ENCODE results near the gene RPRD1B. TPM values are rescaled to one million over a fixed set of nuclear protein-coding genes. Genes with fewer than 3 reads are reported as not detected.

The RPRD1B gene
- total and polyA plus RNA-seq, 2 of the 13 experiments (the other 11 are each of a cell fraction or from before 2014, with no cell fraction given), result 31.1 to 41.5 TPM

DNA sequence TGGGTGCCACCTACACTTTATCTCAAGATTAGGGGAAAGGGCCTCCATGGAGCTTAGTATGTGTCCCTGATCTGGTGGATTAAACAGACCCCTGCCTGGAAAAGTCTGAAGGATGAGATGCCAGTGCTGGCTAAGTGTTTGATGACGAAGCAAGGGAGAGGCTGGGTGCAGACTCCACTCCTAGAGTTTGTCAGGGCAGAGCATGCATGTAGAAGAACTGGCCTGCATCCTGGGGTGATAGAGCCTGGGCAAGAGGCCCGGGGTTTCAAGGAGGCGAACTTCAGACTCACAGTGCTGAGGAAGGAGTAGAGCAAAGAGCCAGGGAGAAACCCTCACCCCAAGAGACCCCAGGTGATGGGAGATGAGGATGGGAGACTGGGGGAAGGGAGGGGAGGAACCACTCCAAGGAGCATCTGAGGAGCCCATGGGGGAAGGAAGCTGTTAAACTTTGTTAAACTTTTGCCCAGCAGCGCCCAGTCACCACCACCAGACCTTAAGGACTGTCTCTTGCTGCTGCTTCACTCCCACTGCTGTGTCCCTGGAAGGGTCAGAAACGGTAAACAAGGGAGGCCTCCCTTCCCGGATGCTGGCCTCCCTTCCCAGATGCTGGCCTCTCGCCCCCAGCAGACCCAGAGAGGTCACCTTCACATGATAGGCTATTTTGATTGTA is 61.6 kb downstream of the RPRD1B start (continued):
- TF ChIP-seq, protein P1, sequence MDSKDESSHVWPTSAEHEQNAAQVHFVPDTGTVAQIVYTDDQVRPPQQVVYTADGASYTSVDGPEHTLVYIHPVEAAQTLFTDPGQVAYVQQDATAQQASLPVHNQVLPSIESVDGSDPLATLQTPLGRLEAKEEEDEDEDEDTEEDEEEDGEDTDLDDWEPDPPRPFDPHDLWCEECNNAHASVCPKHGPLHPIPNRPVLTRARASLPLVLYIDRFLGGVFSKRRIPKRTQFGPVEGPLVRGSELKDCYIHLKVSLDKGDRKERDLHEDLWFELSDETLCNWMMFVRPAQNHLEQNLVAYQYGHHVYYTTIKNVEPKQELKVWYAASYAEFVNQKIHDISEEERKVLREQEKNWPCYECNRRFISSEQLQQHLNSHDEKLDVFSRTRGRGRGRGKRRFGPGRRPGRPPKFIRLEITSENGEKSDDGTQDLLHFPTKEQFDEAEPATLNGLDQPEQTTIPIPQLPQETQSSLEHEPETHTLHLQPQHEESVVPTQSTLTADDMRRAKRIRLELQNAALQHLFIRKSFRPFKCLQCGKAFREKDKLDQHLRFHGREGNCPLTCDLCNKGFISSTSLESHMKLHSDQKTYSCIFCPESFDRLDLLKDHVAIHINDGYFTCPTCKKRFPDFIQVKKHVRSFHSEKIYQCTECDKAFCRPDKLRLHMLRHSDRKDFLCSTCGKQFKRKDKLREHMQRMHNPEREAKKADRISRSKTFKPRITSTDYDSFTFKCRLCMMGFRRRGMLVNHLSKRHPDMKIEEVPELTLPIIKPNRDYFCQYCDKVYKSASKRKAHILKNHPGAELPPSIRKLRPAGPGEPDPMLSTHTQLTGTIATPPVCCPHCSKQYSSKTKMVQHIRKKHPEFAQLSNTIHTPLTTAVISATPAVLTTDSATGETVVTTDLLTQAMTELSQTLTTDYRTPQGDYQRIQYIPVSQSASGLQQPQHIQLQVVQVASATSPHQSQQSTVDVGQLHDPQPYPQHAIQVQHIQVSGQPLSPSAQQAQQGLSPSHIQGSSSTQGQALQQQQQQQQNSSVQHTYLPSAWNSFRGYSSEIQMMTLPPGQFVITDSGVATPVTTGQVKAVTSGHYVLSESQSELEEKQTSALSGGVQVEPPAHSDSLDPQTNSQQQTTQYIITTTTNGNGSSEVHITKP (CRISPR knock-in tag; IDR thresholded peaks at IDR 0.05; ENCODE audit: low read depth), result 0 out of 2 replicates have a peak, but pooled peaks have one; percentile 32
- TF ChIP-seq, protein P2, sequence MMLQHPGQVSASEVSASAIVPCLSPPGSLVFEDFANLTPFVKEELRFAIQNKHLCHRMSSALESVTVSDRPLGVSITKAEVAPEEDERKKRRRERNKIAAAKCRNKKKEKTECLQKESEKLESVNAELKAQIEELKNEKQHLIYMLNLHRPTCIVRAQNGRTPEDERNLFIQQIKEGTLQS (CRISPR knock-in tag; IDR thresholded peaks at IDR 0.05), result no peak
- TF ChIP-seq ZNF549 (CRISPR knock-in tag; IDR thresholded peaks at IDR 0.05) (no peak), ZNF670 (CRISPR knock-in tag; IDR thresholded peaks at IDR 0.05; ENCODE audit: borderline replicate concordance) (no peak), MXI1 (IDR thresholded peaks at IDR 0.05; ENCODE audit: borderline replicate concordance, low read depth, low read length) (no peak), ZSCAN22 (CRISPR knock-in tag; IDR thresholded peaks at IDR 0.05) (no peak), ZNF660 (CRISPR knock-in tag; IDR thresholded peaks at IDR 0.05; ENCODE audit: borderline replicate concordance, low read depth) (no peak), NBN (conservative IDR thresholded peaks at IDR 0.05) (no peak), SRSF1 (optimal IDR thresholded peaks at IDR 0.05; ENCODE audit: low read depth, low read length) (no peak), FOXM1 (CRISPR knock-in tag; IDR thresholded peaks at IDR 0.05) (no peak), ZNF678 (CRISPR knock-in tag; IDR thresholded peaks at IDR 0.05) (no peak), NFE2L2 (IDR thresholded peaks at IDR 0.05; ENCODE audit: low read length) (no peak), ZNF589 (CRISPR knock-in tag; conservative IDR thresholded peaks at IDR 0.05) (no peak), NRL (CRISPR knock-in tag; IDR thresholded peaks at IDR 0.05; ENCODE audit: borderline replicate concordance) (no peak; the same call in 1 of the 2 replicates), CEBPG (CRISPR knock-in tag; IDR thresholded peaks at IDR 0.05) (no peak), RXRA (CRISPR knock-in tag; IDR thresholded peaks at IDR 0.05) (peak; percentile 31; the same call in 1 of the 2 replicates), FOXO1 (CRISPR knock-in tag; IDR thresholded peaks at IDR 0.05) (no peak; the same call in none of the 2 replicates), BHLHE40 (IDR thresholded peaks at IDR 0.05; ENCODE audit: low read length) (no peak), NR2F2 (IDR thresholded peaks at IDR 0.05; ENCODE audit: borderline replicate concordance, low read depth) (0 out of 2 replicates have a peak, but pooled peaks have one; percentile 30), HMG20B (CRISPR knock-in tag; conservative IDR thresholded peaks at IDR 0.05) (no peak), ZMYM4 (CRISPR knock-in tag; IDR thresholded peaks at IDR 0.05) (peak; percentile 40; the same call in 1 of the 2 replicates), ZNF879 (CRISPR knock-in tag; IDR thresholded peaks at IDR 0.05) (no peak), TCF7L2 (IDR thresholded peaks at IDR 0.05; ENCODE audit: low read depth, low read length) (no peak)
- TF ChIP-seq, protein P3, sequence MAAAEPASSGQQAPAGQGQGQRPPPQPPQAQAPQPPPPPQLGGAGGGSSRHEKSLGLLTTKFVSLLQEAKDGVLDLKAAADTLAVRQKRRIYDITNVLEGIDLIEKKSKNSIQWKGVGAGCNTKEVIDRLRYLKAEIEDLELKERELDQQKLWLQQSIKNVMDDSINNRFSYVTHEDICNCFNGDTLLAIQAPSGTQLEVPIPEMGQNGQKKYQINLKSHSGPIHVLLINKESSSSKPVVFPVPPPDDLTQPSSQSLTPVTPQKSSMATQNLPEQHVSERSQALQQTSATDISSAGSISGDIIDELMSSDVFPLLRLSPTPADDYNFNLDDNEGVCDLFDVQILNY (CRISPR knock-in tag; conservative IDR thresholded peaks at IDR 0.05), result no peak
- TF ChIP-seq, protein P4, sequence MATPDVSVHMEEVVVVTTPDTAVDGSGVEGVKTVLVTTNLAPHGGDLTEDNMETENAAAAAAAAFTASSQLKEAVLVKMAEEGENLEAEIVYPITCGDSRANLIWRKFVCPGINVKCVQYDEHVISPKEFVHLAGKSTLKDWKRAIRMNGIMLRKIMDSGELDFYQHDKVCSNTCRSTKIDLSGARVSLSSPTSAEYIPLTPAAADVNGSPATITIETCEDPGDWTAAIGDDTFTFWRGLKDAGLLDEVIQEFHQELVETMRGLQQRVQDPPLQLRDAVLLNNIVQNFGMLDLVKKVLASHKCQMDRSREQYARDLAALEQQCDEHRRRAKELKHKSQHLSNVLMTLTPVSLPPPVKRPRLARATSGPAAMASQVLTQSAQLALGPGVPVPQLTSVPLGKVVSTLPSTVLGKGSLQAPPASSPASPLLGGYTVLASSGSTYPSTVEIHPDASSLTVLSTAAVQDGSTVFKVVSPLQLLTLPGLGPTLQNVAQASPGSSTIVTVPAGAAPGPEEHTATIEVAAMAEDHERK (CRISPR knock-in tag; IDR thresholded peaks at IDR 0.05; ENCODE audit: low read depth), result no peak
